CD4-positive, CD25-positive, alpha-beta regulatory T cell (primary cell): ENCODE measurements around the gene SPNS1. TPM values are rescaled to one million over a fixed set of nuclear protein-coding genes. Genes with fewer than 3 reads are reported as not detected.
"Not testable (repeated sequence)": the region's sequence is repeated elsewhere in the genome, so short reads cannot be mapped to it uniquely, and the experiment has no call there.

Source experiments
- ATAC-seq, 2 donors: fragments of 150-1000 bp; cut with Tn5 transposase; one replicate each; pipeline ENCODE4 v1.10.0; 2021; ENCODE audit warnings: low read depth in 2 of 2, moderate number of reproducible peaks in 2 of 2, moderate library complexity in 1 of 2
- DNase-seq, 3 donors: peaks; one replicate each; pipeline versions ENCODE4 v3.0.0 to v3.0.0-alpha.2; 2012 to 2022; ENCODE audit warnings: mixed read lengths in 1 of 3
- H3K27ac ChIP-seq: one replicate; pipeline ENCODE4 v1.7.0; 2013; ENCODE audit warnings: mild to moderate bottlenecking, low read length; ENCODE audit not compliant: insufficient read depth, poor library complexity, severe bottlenecking
- H3K27me3 ChIP-seq: one replicate; pipeline ENCODE4 v1.7.0; 2013; ENCODE audit warnings: low read length; ENCODE audit not compliant: control insufficient read depth, insufficient read depth
- H3K36me3 ChIP-seq: one replicate; pipeline ENCODE4 v1.7.0; 2013; ENCODE audit warnings: mild to moderate bottlenecking, low read length, moderate library complexity; ENCODE audit not compliant: control insufficient read depth, insufficient read depth
- H3K4me1 ChIP-seq: 2 replicates; pipeline ENCODE4 v1.7.0; 2013; ENCODE audit warnings: mild to moderate bottlenecking, low read length; ENCODE audit not compliant: insufficient read depth, control insufficient read depth, poor library complexity, severe bottlenecking
- H3K4me3 ChIP-seq: one replicate; pipeline ENCODE4 v1.7.0; 2013; ENCODE audit warnings: low read depth, mild to moderate bottlenecking, low read length, moderate library complexity
- H3K9me3 ChIP-seq, 2 experiments: 1 replicate in 1 of 2; 2 replicates in 1 of 2; pipeline ENCODE4 v1.7.0; 2013; ENCODE audit warnings: low read length in 2 of 2, mild to moderate bottlenecking in 1 of 2, moderate library complexity in 1 of 2; ENCODE audit not compliant: control insufficient read depth in 2 of 2
- H3K27ac Mint-ChIP-seq, 3 donors: one replicate each; pipeline ENCODE4 v1.8.0; 2020 to 2022; ENCODE audit warnings: mild to moderate bottlenecking in 3 of 3, mixed read lengths in 3 of 3, moderate library complexity in 2 of 3
- H3K27me3 Mint-ChIP-seq: one replicate; pipeline ENCODE4 v1.8.0; 2022; ENCODE audit warnings: mild to moderate bottlenecking, mixed read lengths
- H3K36me3 Mint-ChIP-seq: one replicate; pipeline ENCODE4 v1.8.0; 2020; ENCODE audit warnings: mixed read lengths
- H3K4me1 Mint-ChIP-seq, 4 donors: one replicate each; pipeline ENCODE4 v1.8.0; 2020 to 2022; ENCODE audit warnings: mixed read lengths in 4 of 4, mild to moderate bottlenecking in 1 of 4
- H3K4me3 Mint-ChIP-seq, 4 donors: one replicate each; pipeline ENCODE4 v1.8.0; 2020 to 2022; ENCODE audit warnings: mild to moderate bottlenecking in 4 of 4, mixed read lengths in 4 of 4, moderate library complexity in 3 of 4
- H3K9me3 Mint-ChIP-seq, 7 donors: one replicate each; pipeline ENCODE4 v1.8.0; 2020 to 2022; ENCODE audit warnings: mixed read lengths in 7 of 7, mild to moderate bottlenecking in 3 of 7, moderate library complexity in 2 of 7
- polyA plus RNA-seq, 4 donors: library from polyadenylated mRNA; unstranded; fragments of 300-500 nt; fragmentation: Illumina TruSeq; gene quantifications; one replicate each; pipeline ENCODE4 v1.2.3, GENCODE V29; 2021
- total RNA-seq: library from RNA; stranded (reverse); gene quantifications from one replicate; pipeline ENCODE4 v1.2.3, GENCODE V29; 2022

The SPNS1 gene
- total and polyA plus RNA-seq, 5 donors from 2014 or later, result 22.3 to 32.9 (median 24.5) TPM

GRCh38 chr16:28980330-28980729 is 5.8 kb downstream of the SPNS1 start:
- Histone ChIP-seq H3K36me3 (peaks cover 22% of the 10 kb centered on the region), H3K4me1 (peaks cover 38% of the 10 kb centered on the region)
- H3K9me3 ChIP-seq, H3K9me3 Mint-ChIP-seq, DNase-seq, H3K4me3 ChIP-seq, H3K27ac Mint-ChIP-seq, H3K27ac ChIP-seq, H3K27me3 Mint-ChIP-seq, H3K27me3 ChIP-seq, ATAC-seq: not testable (repeated sequence)
- peaks cover 31% of the 10 kb centered on the region for H3K36me3 Mint-ChIP-seq
- peak overlapping the region in 2 of 4 donors; percentile 7 to 24 for H3K4me3 Mint-ChIP-seq
- peaks cover 4 to 58% (median 36%) of the 10 kb centered on the region in 4 donors for H3K4me1 Mint-ChIP-seq

- Histone ChIP-seq H3K36me3 (peaks cover 22% of the 10 kb centered on the region), H3K27me3 (no peaks in the 10 kb centered on the region), H3K9me3 (peaks cover 0 to 6% of the 10 kb centered on the region in 2 experiments), H3K4me3 (no peak overlapping the region), H3K27ac (no peak overlapping the region), H3K4me1 (peaks cover 37% of the 10 kb centered on the region)
- no peaks in the 10 kb centered on the region for H3K27me3 Mint-ChIP-seq
- ATAC-seq, result no peak
- H3K4me1 Mint-ChIP-seq, result peaks cover 4 to 57% (median 30%) of the 10 kb centered on the region in 4 donors
- peaks cover 31% of the 10 kb centered on the region for H3K36me3 Mint-ChIP-seq
- H3K9me3 Mint-ChIP-seq, result peaks cover 0 to 1% (median 0%) of the 10 kb centered on the region in 7 donors
- H3K27ac Mint-ChIP-seq, result peak overlapping the region in 1 of 3 donors; percentile 48
- DNase-seq, result no peak
- H3K4me3 Mint-ChIP-seq, result peak overlapping the region in 1 of 4 donors; percentile 24
Observed at GRCh38 chr16:28980929-28981328, 6.4 kb downstream of the SPNS1 start.

- Histone ChIP-seq H3K9me3 (peaks cover 0 to 6% of the 10 kb centered on the region in 2 experiments), H3K27ac (no peak overlapping the region), H3K4me3 (no peak overlapping the region), H3K36me3 (peaks cover 22% of the 10 kb centered on the region), H3K4me1 (peaks cover 42% of the 10 kb centered on the region), H3K27me3 (no peaks in the 10 kb centered on the region)
- peak overlapping the region in 1 of 4 donors; percentile 24 for H3K4me3 Mint-ChIP-seq
- H3K4me1 Mint-ChIP-seq, result peaks cover 4 to 51% (median 24%) of the 10 kb centered on the region in 4 donors
- peaks cover 31% of the 10 kb centered on the region for H3K36me3 Mint-ChIP-seq
- no peaks in the 10 kb centered on the region for H3K27me3 Mint-ChIP-seq
- no peak overlapping the region for H3K27ac Mint-ChIP-seq
- DNase-seq (peak in 1 of 3 donors; percentile 49), ATAC-seq (no peak)
- H3K9me3 Mint-ChIP-seq, result peaks cover 0 to 1% (median 0%) of the 10 kb centered on the region in 7 donors
Observed at GRCh38 chr16:28981517-28981916, 6.9 kb downstream of the SPNS1 start.

- Histone ChIP-seq H3K9me3 (peaks cover 0 to 6% of the 10 kb centered on the region in 2 experiments), H3K27me3 (no peaks in the 10 kb centered on the region), H3K36me3 (peaks cover 30% of the 10 kb centered on the region), H3K27ac (no peak overlapping the region), H3K4me1 (peaks cover 48% of the 10 kb centered on the region), H3K4me3 (no peak overlapping the region)
- Mint-ChIP-seq H3K4me3 (peak overlapping the region in 2 of 4 donors; percentile 73 to 78), H3K4me1 (peaks cover 9 to 51% (median 27%) of the 10 kb centered on the region in 4 donors), H3K9me3 (peaks cover 0 to 5% (median 1%) of the 10 kb centered on the region in 7 donors), H3K27ac (peak overlapping the region in 1 of 3 donors; percentile 20), H3K36me3 (peaks cover 37% of the 10 kb centered on the region), H3K27me3 (peaks cover 5% of the 10 kb centered on the region)
- DNase-seq (no peak), ATAC-seq (no peak)
Observed at GRCh38 chr16:28982418-28982817, 7.8 kb downstream of the SPNS1 start.

- Histone ChIP-seq H3K36me3 (peaks cover 30% of the 10 kb centered on the region), H3K9me3 (peaks cover 0 to 6% of the 10 kb centered on the region in 2 experiments), H3K27ac (no peak overlapping the region), H3K27me3 (no peaks in the 10 kb centered on the region), H3K4me1 (peaks cover 48% of the 10 kb centered on the region), H3K4me3 (no peak overlapping the region)
- Mint-ChIP-seq H3K27ac (peak overlapping the region in 2 of 3 donors; percentile 89 to 94), H3K4me3 (peak overlapping the region in 3 of 4 donors; percentile 73 to 99 (median 78)), H3K36me3 (peaks cover 39% of the 10 kb centered on the region), H3K4me1 (peaks cover 10 to 51% (median 27%) of the 10 kb centered on the region in 4 donors), H3K27me3 (peaks cover 5% of the 10 kb centered on the region), H3K9me3 (peaks cover 0 to 7% (median 1%) of the 10 kb centered on the region in 7 donors)
- ATAC-seq (no peak), DNase-seq (no peak)
Observed at GRCh38 chr16:28982949-28983348, 8.4 kb downstream of the SPNS1 start.

GRCh38 chr16:28983644-28984043 is 9.1 kb downstream of the SPNS1 start:
- Mint-ChIP-seq H3K4me3 (peak overlapping the region; percentile 49 to 99 (median 82)), H3K27ac (peak overlapping the region; percentile 47 to 94 (median 89)), H3K4me1 (peaks cover 6 to 52% (median 27%) of the 10 kb centered on the region in 4 donors), H3K9me3 (peaks cover 0 to 7% (median 1%) of the 10 kb centered on the region in 7 donors), H3K27me3 (peaks cover 5% of the 10 kb centered on the region), H3K36me3 (peaks cover 36% of the 10 kb centered on the region)
- Histone ChIP-seq H3K27me3 (no peaks in the 10 kb centered on the region), H3K4me3 (no peak overlapping the region), H3K4me1 (peaks cover 55% of the 10 kb centered on the region), H3K9me3 (peaks cover 0 to 6% of the 10 kb centered on the region in 2 experiments), H3K36me3 (peaks cover 28% of the 10 kb centered on the region), H3K27ac (peak overlapping the region; percentile 80)
- ATAC-seq (no peak), DNase-seq (no peak)

GRCh38 chr16:28984091-28984490 is 9.5 kb downstream of the SPNS1 start:
- Histone ChIP-seq H3K4me3 (peak overlapping the region; percentile 57), H3K27me3 (no peaks in the 10 kb centered on the region)
- no peak for DNase-seq

More at GRCh38 chr16:28984091-28984490, 9.5 kb downstream of the SPNS1 start:
- Mint-ChIP-seq H3K4me3 (peak overlapping the region; percentile 78 to 99 (median 82)), H3K27me3 (peaks cover 5% of the 10 kb centered on the region), H3K9me3 (peaks cover 0 to 7% (median 1%) of the 10 kb centered on the region in 7 donors), H3K27ac (peak overlapping the region; percentile 47 to 94 (median 89)), H3K4me1 (peaks cover 6 to 56% (median 28%) of the 10 kb centered on the region in 4 donors), H3K36me3 (peaks cover 36% of the 10 kb centered on the region)
- peaks cover 28% of the 10 kb centered on the region for H3K36me3 ChIP-seq
- H3K9me3 ChIP-seq, result peaks cover 0 to 6% of the 10 kb centered on the region in 2 experiments
- ATAC-seq, result no peak
- H3K27ac ChIP-seq, result peak overlapping the region; percentile 80
- peaks cover 59% of the 10 kb centered on the region for H3K4me1 ChIP-seq
